ENCODE data around the gene OSBPL5.
A peak's percentile ranks its signal among the peaks of the same experiment; 100 is the strongest.

The OSBPL5 gene

DNA sequence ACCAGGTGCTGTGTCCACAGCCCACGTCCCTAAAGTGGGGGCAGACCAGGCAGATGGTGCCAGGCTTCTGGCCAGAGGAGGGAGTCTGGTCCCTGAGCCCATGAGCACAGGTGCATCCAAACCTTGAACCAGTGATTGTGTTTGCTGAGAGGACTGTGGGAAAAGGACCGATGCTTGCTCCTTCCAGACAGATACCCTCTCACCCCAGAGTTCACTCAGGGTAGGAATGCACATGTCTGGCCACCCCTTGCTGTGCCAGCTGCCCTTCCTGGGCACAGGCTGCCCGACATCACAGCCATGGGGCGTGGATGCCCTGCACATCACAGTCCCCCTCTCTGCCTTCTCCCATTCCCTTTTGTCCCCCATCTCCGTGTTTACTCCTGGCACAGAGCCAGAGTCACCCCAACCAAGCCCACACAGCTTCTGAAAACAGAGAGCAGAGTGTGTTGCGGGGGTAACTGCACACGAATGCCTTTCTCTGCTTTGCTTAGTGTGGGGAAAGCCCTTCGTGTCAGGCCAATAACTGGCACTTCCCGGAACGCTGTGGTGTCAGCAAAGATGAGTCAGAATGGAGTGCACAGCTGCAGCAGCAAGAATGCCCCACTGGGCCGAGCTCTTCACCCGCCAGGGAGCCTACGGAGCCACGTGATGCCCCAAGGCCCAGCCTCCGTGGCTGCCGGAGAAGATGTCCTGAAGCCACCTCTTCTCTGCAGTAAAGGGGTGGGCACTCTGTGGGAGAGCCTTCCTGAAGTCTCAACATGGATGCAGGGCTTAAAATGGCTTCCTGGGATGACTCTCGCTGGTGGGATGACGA is 115.5 kb downstream of the OSBPL5 start:
- DNase-seq: peak; percentile 42

- DNase-seq: no peak
Observed at GRCh38 chr11:3047637-3048036, 117.5 kb downstream of the OSBPL5 start.

DNA sequence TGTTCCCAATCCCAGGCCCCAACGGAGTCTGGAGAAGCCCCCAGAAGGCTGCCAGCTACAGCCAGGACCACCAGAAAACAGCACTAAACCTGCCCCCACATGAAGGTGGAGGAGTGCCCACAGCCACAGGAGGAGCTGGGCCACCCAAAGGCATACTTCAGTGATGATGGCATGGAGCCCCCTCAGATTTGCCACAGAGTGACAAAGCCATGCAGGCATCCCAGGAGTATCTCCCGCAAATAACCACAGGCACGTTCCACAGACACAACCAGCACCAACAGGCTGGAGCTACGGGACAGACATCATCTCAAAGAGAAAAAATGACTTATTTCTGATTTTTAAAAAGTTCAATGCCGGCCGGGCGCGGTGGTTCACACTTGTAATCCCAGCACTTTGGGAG is 118.5 kb downstream of the OSBPL5 start:
- no peak for DNase-seq

DNA sequence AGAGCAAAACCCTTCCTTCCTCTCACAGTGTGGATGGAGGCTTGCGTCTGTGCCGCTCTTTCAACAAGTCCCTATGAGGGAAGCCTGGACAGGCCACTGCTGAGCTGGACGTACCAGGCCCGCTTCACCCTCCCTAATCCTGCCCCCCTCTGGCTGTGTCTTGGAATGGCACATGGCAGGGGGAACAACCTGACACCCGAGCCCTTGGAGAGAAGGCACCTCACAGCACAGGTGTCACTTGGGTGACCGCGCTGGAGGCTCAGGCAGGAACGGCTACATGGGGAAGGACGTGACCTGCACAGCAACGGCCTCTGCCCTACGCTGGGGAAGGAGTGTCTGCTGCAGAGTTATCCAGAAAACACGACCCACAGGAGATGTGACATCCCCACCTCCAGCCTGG is 118.9 kb downstream of the OSBPL5 start:
- no peak for DNase-seq

GRCh38 chr11:3044915-3045314 is 120.2 kb downstream of the OSBPL5 start:
- no peak for DNase-seq

DNA sequence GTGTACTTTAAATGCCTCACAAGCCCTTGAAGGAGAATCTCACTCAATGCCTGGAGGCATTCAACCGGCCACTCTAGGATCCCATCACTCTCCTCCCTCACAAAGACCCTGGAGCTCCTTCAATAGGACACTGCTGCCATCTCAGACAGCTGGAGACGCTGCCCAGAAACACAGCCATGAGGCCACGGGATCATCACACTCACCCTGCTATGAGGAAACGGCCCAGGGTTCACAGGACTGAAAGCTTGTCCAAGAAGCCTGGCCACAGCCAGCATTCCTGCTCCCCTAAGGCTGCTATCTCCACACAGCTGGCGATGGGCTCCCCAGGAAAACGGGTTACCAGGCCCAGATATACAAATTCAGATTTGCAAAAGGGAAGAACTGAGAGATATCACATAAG is 121.1 kb downstream of the OSBPL5 start:
- DNase-seq: no peak

DNA sequence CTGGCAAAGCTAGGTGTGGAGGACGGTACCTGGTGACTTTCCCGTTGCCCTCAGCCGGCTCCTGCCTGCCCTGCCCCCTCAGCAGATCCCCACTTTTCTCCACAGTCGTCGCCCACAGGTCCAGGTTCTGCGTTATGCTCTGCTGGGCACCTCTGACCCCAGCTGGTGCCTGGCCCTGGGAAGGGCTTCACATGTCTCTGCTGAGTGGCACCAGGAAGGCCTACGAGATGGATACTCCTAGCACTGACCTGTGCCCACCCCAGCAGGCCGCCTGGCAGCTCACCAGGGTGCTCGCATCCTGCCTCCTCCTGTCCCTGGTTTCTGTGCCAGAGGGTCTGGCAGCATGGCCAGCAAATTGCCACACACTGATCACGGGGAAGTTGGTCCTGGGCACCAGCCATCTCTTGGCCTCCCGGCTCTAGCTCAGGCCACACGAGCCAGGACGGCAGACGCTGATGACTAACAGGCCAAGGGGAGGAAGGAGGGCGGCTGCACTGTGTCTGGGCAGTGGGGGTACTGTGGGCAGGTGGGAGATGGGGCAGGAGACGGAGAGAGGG is 121.7 kb downstream of the OSBPL5 start:
- DNase-seq: no peak

GRCh38 chr11:3042496-3043314 is 122.4 kb downstream of the OSBPL5 start:
- no peak for DNase-seq

GRCh38 chr11:3041699-3042441 is 123.2 kb downstream of the OSBPL5 start:
- no peak for DNase-seq

DNA sequence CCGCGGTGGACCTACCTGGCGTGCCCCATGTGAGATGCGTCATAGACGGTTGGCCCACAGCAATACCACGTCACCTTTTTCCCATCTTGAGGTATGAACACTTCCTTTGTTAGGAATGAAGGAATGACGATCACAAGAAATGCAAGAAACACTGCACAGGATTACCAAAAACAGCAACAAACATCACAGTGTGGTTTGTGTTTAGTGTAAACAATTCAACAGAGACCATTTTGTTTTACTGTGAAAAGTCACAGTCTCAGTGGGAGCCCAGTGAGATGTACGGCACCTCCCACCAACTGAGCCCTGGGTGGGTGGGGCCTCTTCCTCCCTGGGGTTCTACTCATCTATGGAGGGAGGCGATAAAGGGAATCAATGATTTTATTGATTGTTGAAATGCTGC is 124.2 kb downstream of the OSBPL5 start:
- no peak for DNase-seq

DNA sequence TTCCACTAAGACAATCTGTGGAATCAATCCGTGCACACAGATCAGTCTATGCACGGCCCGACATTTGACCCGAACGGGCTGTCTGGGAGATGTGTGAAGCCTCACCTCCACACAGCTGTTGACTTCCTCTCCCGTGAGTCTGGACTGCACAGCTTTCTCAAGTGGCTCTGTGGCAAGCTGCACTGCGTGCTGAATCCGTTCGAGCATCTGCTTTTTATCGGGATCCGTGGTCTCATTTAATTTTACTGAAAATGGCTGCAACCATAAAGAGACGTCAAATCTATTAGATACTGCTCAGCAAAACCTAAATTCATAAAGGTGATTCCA is 127.2 kb downstream of the OSBPL5 start:
- DNase-seq: no peak
